ENCODE results near the gene AOPEP.

GRCh38 chr9:94923326-94924089 lies 197.0 kb downstream of the AOPEP start:
- TF ChIP-seq CTCF (IDR thresholded peaks at IDR 0.05; ENCODE audit: extremely low read depth in 1 of 2, insufficient read depth in 1 of 2, low read depth in 1 of 2, low read length in 2 of 2): no peak
- TF ChIP-seq GATA2 (IDR thresholded peaks at IDR 0.05; ENCODE audit: insufficient read depth, insufficient read length, low read depth, low read length): no peak
- TF ChIP-seq POLR2A (IDR thresholded peaks at IDR 0.05; ENCODE audit: low read depth, low read length): no peak
- no peak for TF ChIP-seq POLR2AphosphoS5 (IDR thresholded peaks at IDR 0.05; ENCODE audit: insufficient read depth, low read depth, low read length)
- TF ChIP-seq MAX (IDR thresholded peaks at IDR 0.05; ENCODE audit: insufficient read depth, insufficient read length): no peak
- no peak for TF ChIP-seq MYC (IDR thresholded peaks at IDR 0.05; ENCODE audit: low read depth, low read length)
- TF ChIP-seq EZH2 (IDR thresholded peaks at IDR 0.05; ENCODE audit: borderline replicate concordance, low read depth, low read length, severe bottlenecking): no peak
- TF ChIP-seq JUN (IDR thresholded peaks at IDR 0.05; ENCODE audit: borderline replicate concordance, insufficient read depth, insufficient read length, low read depth): no peak
- no peak for TF ChIP-seq FOS (IDR thresholded peaks at IDR 0.05; ENCODE audit: borderline replicate concordance, insufficient read depth, low read length)

Data from endothelial cell of umbilical vein (primary cell).